HG03103 (cell line): ENCODE results near the gene ZNF569.
"Not testable (repeated sequence)": the region's sequence is repeated elsewhere in the genome, so short reads cannot be mapped to it uniquely, and the experiment has no call there.

ENCODE experiments used
- ATAC-seq: cut with Tn5 transposase; IDR thresholded peaks from one replicate; pipeline ENCODE4 v1.9.1; 2021; ENCODE audit warnings: low read depth; ENCODE audit not compliant: unreplicated experiment

The ZNF569 gene

DNA sequence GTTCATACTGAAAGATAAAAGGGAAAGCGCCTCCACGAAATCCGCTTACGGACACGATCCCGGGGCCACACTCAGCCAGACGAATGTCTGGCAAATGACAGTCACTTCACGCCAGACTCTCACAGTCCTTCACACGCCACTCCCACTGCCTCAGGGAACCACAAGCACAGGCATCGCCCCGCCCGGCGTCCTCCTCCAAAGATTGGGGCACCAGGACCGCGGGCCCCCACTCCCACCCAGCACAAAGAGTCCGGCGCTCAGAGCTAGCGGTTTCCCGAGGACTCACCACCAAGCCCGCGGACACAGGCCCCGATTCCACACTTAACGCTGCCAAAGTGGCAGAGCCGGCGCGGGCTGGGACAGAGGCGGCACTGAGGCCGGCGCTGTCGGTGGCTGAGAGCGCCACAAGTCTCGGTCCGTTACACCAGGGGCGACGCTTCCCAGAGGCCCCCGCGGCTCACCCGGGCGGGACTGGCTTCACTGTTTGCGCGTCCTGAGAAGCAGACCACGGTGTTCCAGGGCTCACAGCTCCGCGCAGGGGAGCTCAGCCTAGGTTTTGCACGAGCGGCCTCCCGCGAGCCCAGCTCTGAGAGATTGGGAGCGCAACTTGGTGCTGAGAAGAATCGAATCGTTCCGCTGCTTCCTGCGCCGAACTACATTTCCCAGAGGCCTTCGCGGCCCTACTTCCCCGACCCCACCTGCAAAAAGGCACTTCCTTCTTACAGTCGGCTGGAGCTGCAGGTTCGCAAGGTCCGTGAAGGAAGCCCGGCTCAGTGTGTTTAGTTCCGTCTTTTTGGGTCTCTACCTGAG, at the start of gene ZNF569:
Gene ZNF569, minus strand, starts transcription at position 647 of the 810 bp plus-strand sequence. CDS start 22,523 bp downstream, outside the sequence.
- peak; percentile 50 for ATAC-seq

DNA sequence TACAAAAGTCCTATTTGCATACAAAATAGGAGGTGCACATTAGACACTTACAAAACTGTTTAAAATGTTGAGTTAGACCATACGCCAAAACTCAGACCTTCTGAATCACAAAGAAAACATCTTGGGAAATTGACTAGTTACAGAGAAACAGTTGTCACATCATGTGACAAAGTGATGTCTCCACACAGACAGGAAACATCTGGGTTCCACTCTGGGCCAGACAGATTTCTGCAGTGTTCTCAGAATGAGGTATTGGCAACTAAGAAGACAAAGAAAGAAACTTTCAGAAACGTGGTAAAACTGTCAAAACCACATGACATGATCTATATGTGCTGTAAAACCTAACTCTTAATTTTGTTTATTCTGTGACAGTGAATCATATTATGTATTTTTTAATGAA, 46.2 kb upstream of the ZNF569 start:
- ATAC-seq: no peak

GRCh38 chr19:37511821-37512220, 44.6 kb upstream of the ZNF569 start:
- no peak for ATAC-seq

DNA sequence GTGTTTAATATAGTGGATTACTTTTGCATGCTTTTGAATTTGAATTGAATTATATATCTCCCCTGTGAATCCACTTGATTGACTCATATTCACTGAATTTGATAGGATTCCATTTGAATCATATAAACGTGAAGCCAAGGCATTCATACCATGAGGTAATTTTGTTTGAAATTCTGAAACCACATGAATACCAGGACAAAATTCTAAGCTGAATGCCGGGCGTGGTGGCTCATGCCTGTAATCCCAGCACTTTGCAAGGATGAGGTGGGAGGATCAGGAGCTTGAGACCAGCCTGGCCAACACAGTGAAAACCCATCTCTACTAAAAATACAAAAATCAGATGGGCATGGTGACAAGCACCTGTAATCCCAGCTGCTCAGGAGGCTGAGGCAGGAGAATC, 43.9 kb upstream of the ZNF569 start:
- no peak for ATAC-seq

DNA sequence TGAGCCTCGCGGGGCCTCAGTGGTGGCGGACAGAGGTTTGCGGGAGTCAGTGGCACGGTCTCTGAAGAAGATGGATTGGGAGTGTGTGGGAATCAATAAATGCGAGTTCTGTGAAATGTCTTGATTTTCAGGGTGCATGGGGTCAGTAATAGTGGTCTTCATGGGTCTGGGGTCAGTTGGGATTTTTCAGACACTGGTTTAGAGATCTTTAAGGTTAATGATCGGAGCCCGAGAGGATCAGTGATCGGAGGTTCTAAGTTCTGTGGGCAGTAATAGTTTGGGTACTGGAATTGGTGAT, 39.9 kb upstream of the ZNF569 start:
- no peak for ATAC-seq

- ATAC-seq: no peak
Observed at GRCh38 chr19:37506387-37507166, 39.3 kb upstream of the ZNF569 start, which contains the start of gene ZNF793. Gene ZNF793, plus strand, starts transcription at chr19:37506939. Its CDS starts 16,501 bp downstream, at chr19:37523440.

DNA sequence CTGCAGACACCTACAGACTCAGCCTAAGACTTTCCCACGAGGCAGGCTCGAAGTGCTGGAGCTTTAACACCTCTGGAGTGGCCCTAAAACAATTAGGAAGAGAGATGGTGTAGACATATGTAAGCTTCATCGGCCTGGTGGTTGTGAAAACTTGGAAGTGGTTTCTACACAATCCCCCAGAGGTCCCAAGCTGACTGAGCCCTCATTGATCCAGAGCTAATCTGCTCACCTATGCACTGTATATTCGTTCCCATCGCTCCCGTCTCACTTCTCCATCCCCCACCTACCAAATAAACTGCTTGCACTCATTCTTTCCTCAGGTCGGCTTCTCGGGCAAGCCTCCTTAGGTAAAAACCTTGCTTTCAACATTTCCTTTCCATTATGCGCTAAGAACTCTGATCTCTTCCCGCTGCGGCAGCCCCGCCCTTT, 38.7 kb upstream of the ZNF569 start:
- ATAC-seq: no peak

DNA sequence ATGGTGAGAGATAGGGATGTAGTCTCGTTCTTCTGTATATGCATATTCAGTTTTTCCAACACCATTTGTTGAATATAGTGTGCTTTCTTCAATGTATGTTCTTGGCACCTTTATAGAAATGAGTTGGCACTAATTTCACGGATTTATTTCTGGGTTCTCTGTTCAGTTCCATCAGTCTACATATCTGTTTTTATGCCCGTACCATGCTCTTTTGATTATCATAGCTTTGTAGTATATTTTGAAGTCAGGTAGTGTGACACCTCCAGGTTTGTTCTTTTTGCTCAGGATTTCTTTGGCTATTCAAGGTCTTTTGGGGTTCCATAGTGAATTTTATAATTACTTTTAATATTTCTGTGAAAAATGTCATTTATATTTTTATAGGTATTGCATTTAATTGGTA, 25.0 kb upstream of the ZNF569 start:
- no peak for ATAC-seq

DNA sequence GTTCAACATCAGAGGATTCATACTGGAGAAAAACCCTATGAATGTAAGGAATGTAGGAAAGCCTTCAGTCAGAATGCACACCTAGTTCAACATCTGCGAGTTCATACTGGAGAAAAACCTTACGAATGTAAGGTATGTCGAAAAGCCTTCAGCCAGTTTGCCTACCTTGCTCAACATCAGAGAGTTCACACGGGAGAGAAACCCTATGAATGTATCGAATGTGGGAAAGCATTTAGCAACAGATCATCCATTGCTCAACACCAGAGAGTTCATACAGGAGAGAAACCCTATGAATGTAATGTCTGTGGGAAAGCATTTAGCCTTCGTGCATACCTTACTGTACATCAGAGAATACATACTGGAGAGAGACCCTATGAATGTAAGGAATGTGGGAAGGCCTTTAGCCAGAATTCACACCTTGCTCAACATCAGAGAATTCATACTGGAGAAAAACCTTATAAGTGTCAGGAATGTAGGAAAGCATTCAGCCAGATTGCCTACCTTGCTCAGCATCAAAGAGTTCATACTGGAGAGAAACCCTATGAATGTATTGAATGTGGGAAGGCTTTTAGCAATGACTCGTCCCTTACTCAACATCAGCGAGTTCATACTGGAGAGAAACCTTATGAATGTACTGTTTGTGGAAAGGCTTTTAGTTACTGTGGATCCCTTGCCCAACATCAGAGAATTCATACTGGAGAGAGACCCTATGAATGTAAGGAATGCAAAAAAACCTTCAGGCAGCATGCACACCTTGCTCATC, 17.3 kb upstream of the ZNF569 start:
- ATAC-seq: no peak

GRCh38 chr19:37472165-37472564, 4.9 kb upstream of the ZNF569 start:
- ATAC-seq: no peak

DNA sequence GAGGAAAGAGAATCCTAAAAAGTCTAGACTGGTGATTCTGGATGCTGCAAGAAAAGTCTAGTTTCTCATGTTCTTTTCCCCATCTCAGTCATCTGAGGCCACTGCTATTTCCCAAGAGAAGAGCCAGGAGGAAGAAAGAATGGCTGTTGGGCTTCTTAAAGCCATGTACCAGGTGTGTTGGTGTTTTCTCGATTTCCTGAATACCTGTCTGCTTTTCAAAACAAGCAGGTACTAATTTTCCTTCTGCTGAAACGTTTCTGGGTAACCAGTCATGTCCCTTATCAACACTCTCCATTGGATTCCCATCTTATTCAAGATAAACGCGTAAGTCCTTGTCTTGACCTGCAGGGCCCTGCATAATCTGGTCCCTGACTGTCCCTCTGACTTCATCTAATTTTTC, 3.0 kb upstream of the ZNF569 start:
- no peak for ATAC-seq

DNA sequence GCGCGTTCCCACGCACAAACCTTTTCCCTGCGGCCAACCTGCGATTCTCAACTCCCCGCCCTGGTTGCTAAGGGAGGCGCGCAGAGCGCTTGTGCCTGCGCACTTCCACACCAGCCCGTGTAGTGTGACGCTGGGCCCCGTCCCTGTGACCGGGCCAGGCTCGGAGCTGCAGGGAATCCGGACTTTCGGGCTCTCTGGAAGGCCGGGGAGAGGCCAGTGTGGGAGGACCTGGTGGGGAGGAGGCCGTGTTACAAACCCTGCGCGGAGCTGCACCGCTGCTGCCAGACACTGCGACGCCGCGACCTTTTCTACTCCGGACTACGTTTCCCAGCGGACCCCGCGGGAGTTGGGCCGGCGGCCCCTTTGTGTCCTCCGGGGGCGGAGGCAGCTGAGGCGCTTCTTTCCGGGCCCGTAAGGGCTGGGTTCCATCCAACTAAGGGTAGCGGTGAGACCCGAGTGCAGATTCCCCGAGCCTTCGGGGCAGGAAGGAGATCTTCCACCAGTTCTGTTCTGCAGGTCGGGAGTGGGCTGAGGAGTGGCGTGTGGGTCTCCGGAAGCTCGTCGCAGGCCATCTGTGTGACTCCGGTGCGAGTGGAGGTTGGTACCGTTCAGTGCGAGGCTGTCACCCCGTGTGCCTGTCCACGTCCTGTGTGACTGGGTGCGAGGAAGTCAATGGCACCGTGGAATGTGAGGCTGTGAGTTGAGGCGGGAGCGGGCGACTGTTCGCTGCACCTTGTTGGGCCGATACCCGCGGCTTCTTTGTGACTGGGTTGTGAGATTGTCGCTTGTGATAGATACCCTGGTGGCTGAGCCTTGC, 1.9 kb upstream of the ZNF569 start, which contains the start of gene ZNF570:
Gene ZNF570, plus strand, starts transcription at position 396 of the 817 bp plus-strand sequence. CDS start 999 bp downstream, outside the sequence.
- ATAC-seq: peak; percentile 54

GRCh38 chr19:37467608-37468090, 405 bp upstream of the ZNF569 start:
- no peak for ATAC-seq

DNA sequence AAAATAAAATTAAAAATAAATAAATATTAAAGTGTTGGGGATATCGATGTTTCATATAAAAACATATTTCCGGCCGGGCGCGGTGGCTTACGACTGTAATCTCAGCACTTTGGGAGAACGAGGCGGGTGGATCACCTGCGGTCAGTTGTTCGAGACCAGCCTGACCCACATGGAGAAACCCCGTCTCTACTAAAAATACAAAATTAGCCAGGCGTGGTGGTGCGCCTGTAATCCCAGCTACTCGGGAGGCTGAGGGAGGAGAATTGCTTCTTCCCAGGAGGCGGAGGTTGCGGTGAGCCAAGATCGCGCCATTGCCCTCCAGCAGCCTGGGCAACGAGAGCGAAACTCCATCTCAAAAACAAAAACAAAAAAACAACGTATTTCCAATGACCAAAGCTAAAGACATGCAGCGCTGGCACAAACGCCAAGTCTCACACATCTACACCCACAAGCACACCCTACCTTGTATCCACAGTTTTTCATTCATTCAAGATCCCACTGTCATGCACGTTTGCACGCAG, 907 bp downstream of the ZNF569 start:
- ATAC-seq: no peak

DNA sequence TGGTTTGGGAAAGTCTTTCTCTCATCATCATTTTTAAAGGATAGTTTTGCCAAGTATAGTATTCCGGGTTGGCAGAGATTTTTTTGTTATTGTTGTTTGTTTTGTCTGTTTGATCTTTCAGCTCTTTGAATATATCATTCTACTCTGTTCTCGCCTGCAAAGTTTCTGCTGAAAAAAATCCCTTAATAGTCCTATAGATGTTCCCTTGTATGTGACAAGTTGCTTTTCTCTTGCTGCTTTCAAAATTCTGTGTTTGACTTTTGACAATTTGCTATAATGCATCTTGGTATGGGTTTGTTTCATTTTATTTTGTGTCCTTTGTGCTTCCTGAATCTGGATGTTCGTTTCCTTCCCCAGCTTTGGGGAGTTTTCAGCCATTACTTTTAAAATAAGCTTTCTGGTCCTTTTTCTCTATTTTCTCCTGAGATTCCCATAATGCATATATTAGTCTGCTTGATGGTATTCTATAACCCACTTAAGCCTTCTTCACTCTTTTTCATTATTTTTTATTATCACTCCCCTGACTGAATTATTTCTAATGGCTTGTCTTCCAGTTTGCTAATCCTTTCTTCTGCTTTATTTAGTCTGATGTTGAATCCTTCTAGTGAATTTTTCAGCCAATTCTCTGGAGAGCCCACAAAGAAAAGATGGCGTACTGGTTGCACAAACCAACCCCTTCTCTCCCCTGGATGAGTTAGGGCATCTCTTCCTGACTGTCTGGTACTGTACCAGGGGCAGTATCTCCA, 14.6 kb downstream of the ZNF569 start:
- no peak for ATAC-seq

GRCh38 chr19:37413313-37414084, 53.7 kb downstream of the ZNF569 start:
- no peak for ATAC-seq

GRCh38 chr19:37412700-37413099, 54.5 kb downstream of the ZNF569 start:
- no peak for ATAC-seq

DNA sequence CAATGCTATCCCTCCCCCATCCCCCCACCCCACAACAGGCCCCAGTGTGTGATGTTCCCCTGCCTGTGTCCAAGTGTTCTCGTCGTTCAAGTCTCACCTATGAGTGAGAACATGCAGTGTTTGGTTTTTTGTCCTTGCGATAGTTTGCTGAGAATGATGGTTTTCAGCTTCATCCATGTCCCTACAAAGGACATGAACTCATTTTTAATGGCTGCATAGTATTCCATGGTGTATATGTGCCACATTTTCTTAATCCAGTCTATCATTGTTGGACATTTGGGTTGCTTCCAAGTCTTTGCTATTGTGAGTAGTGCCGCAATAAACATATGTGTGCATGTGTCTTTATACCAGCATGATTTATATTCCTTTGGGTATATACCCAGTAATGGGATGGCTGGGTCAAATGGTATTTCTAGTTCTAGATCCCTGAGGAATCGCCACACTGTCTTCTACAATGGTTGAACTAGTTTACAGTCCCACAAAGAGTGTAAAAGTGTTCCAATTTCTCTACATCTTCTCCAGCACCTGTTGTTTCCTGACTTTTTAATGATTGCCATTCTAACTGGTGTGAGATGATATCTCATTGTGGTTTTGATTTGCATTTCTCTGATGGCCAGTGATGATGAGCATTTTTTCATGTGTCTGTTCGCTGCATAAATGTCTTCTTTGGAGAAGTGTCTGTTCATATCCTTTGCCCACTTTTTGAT, 61.0 kb downstream of the ZNF569 start:
- not testable (repeated sequence) for ATAC-seq
